Memory B cell (primary cell): ENCODE measurements around the gene PRDM5.

Experiments
- ATAC-seq: fragments of 150-1000 bp; cut with Tn5 transposase; 2 replicates; pipeline ENCODE4 v1.10.0; 2021; ENCODE audit warnings: low read depth, mild to moderate bottlenecking, moderate library complexity
- DNase-seq, 2 donors: peaks; one replicate each; pipeline ENCODE4 v3.0.0; 2022; ENCODE audit warnings: low spot score in 2 of 2
- H3K27ac Mint-ChIP-seq: one replicate; pipeline ENCODE4 v1.8.0; 2022; ENCODE audit warnings: mild to moderate bottlenecking, moderate library complexity, mixed read lengths
- H3K27me3 Mint-ChIP-seq: one replicate; pipeline ENCODE4 v1.8.0; 2022; ENCODE audit warnings: mixed read lengths
- H3K36me3 Mint-ChIP-seq: one replicate; pipeline ENCODE4 v1.8.0; 2022; ENCODE audit warnings: mild to moderate bottlenecking, mixed read lengths
- H3K4me1 Mint-ChIP-seq: one replicate; pipeline ENCODE4 v1.8.0; 2022; ENCODE audit warnings: mixed read lengths
- H3K4me3 Mint-ChIP-seq: one replicate; pipeline ENCODE4 v1.8.0; 2022; ENCODE audit warnings: mild to moderate bottlenecking, moderate library complexity, mixed read lengths
- H3K9me3 Mint-ChIP-seq: one replicate; pipeline ENCODE4 v1.8.0; 2022; ENCODE audit warnings: mixed read lengths

Gene PRDM5

GRCh38 chr4:120881846-120882245 is 40.7 kb downstream of the PRDM5 start:
- Mint-ChIP-seq H3K36me3 (no peaks in the 10 kb centered on the region), H3K4me3 (no peak overlapping the region), H3K9me3 (peaks cover 2% of the 10 kb centered on the region), H3K4me1 (no peaks in the 10 kb centered on the region), H3K27ac (no peak overlapping the region), H3K27me3 (no peaks in the 10 kb centered on the region)
- DNase-seq (no peak), ATAC-seq (no peak)

GRCh38 chr4:120881351-120881750 is 41.2 kb downstream of the PRDM5 start:
- DNase-seq (no peak), ATAC-seq (no peak)
- Mint-ChIP-seq H3K4me3 (no peak overlapping the region), H3K27ac (no peak overlapping the region), H3K4me1 (no peaks in the 10 kb centered on the region), H3K27me3 (no peaks in the 10 kb centered on the region), H3K36me3 (no peaks in the 10 kb centered on the region), H3K9me3 (peaks cover 2% of the 10 kb centered on the region)

DNA sequence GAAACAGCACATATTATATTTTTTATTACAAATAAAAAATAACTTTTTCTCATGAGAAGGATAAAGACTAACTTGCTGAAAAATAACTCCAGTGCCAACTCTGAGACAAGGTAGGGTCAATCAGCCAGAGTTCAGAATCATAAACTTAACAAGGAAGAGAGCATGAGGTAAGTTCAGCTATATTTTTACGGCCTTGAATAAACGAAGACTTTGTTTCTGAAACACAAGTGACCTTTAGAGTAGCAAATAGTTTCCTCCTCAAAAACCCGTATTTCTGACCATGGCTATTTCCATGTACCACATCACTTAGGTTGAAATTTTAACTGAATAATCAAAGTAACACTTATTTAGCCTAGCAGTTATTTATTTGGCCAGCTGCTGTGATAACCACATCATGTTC is 45.5 kb downstream of the PRDM5 start:
- DNase-seq (no peak), ATAC-seq (no peak)
- Mint-ChIP-seq H3K27ac (no peak overlapping the region), H3K4me3 (no peak overlapping the region), H3K36me3 (no peaks in the 10 kb centered on the region), H3K9me3 (peaks cover 2% of the 10 kb centered on the region), H3K4me1 (no peaks in the 10 kb centered on the region), H3K27me3 (no peaks in the 10 kb centered on the region)

DNA sequence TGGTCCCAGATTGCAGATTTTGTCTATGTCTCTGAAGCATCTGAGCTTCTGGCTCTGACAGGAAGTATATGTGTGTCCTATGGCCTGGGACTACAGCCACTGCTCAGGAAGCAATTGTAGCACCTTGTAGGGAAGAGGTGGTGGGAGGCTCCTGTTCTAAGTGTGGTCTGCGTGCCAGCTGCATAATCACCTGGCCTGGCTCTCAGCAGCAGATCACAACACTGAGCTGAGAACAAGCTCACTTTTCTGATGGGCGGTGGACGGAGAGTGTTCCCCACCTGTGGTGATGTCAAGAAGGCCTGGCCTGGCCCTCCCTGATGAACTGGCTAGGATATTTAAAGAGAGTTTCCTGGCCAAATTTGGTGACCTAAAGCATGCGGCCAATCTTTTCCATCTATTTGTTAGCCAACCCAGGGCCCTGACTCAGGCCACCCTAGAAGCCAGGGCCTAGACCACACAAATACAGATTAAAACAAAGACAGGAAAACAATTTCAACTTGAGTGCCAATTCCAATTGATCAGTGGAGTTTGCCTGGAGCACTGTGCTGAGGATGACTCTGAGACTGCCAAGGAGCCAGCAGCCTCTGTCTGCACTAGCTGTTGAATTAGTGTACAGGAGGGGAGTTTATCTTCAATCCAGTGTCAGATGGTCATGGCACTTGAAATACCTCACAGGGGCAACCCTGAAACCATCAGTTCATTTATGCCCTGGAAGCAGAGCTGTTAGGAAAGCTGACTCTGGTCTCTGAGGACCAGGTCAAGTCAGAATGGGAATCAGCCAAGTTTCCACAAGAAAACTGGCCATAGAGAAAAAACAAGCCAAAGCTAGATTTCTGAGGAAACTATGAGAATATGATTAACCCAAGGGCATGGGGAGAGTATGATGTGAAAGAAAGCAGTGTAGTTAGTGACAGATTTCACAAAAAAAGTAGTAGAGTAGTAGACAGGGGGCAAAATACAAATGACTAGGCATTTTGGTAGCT is 47.4 kb downstream of the PRDM5 start:
- no peaks in the 10 kb centered on the region for H3K4me1 Mint-ChIP-seq
- H3K36me3 Mint-ChIP-seq = no peaks in the 10 kb centered on the region
- H3K27me3 Mint-ChIP-seq = no peaks in the 10 kb centered on the region
- no peak overlapping the region for H3K4me3 Mint-ChIP-seq
- H3K27ac Mint-ChIP-seq = no peak overlapping the region
- ATAC-seq = no peak
- peaks cover 2% of the 10 kb centered on the region for H3K9me3 Mint-ChIP-seq
- DNase-seq = no peak

- Mint-ChIP-seq H3K27me3 (no peaks in the 10 kb centered on the region), H3K4me3 (no peak overlapping the region), H3K36me3 (no peaks in the 10 kb centered on the region), H3K27ac (no peak overlapping the region), H3K4me1 (no peaks in the 10 kb centered on the region), H3K9me3 (peaks cover 1% of the 10 kb centered on the region)
- ATAC-seq = no peak
- DNase-seq = no peak
Observed at GRCh38 chr4:120873554-120873953, 49.0 kb downstream of the PRDM5 start.

- H3K4me3 Mint-ChIP-seq = no peak overlapping the region
- no peak for DNase-seq
Observed at GRCh38 chr4:120871173-120871572, 51.4 kb downstream of the PRDM5 start.

DNA sequence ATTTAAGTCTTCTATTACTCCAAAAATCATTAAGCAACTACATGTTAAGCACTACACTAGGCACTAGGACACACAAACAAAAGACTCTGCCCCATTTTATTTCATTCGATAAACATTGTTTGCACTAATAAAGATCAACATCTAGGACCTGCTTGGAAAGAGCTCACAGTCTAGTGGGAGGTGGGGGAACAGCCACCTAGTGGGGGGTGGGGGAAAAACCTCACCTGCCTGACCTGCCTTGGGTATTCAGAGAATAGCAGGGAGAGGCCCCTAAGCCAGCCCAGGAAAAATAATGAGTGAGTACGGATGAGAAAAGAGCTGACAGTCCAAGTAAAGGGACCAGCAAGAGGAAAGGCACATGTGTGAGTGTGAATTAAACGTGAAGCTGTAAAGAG is 52.2 kb downstream of the PRDM5 start:
- Mint-ChIP-seq H3K36me3 (no peaks in the 10 kb centered on the region), H3K4me1 (no peaks in the 10 kb centered on the region), H3K4me3 (no peak overlapping the region), H3K27ac (no peak overlapping the region), H3K9me3 (no peaks in the 10 kb centered on the region), H3K27me3 (peaks cover 1% of the 10 kb centered on the region)
- DNase-seq = no peak
- ATAC-seq = no peak

More at GRCh38 chr4:120871173-120871572, 51.4 kb downstream of the PRDM5 start:
- no peaks in the 10 kb centered on the region for H3K9me3 Mint-ChIP-seq
- no peak for ATAC-seq
- H3K4me1 Mint-ChIP-seq = no peaks in the 10 kb centered on the region
- H3K27me3 Mint-ChIP-seq = peaks cover 1% of the 10 kb centered on the region
- H3K36me3 Mint-ChIP-seq = no peaks in the 10 kb centered on the region
- H3K27ac Mint-ChIP-seq = no peak overlapping the region

DNA sequence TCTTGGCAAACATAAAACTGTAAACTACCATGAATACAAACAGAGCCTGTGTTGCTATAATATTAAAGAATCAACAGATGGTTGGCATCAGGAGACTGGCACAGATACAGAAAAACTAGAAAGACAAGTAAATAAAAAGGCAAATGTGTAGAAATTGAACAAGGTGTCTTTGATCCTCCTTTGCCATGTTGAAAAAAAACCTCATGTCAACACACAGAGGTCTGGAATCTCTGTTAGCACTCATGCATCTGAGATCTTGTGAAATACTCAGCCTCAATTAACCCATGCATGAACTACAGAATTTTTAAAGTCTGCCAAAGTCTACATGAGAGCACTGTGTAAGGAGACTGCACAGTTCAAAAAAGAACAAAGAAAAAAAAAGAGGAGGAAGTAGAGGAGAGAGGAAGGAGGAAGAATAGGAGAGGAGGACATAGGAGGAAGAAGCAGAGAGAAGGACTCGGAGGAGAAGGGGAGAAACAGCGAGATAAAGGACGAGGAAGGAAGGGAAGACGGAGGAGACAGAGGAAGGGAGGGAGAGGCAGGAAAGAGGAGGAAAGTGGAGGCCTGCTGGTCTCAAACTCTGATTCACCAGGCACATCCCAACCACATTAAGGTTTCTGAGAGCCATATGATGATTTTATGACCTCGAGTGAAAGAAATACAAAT is 52.8 kb downstream of the PRDM5 start:
- Mint-ChIP-seq H3K4me1 (no peaks in the 10 kb centered on the region), H3K9me3 (no peaks in the 10 kb centered on the region), H3K27me3 (peaks cover 1% of the 10 kb centered on the region), H3K4me3 (no peak overlapping the region), H3K27ac (no peak overlapping the region), H3K36me3 (no peaks in the 10 kb centered on the region)
- DNase-seq = no peak
- no peak for ATAC-seq

- H3K36me3 Mint-ChIP-seq = no peaks in the 10 kb centered on the region
- H3K4me1 Mint-ChIP-seq = no peaks in the 10 kb centered on the region
- ATAC-seq = no peak
- DNase-seq = no peak
- no peak overlapping the region for H3K27ac Mint-ChIP-seq
- no peak overlapping the region for H3K4me3 Mint-ChIP-seq
- no peaks in the 10 kb centered on the region for H3K9me3 Mint-ChIP-seq
- peaks cover 1% of the 10 kb centered on the region for H3K27me3 Mint-ChIP-seq
Observed at GRCh38 chr4:120867506-120867905, 55.0 kb downstream of the PRDM5 start.

DNA sequence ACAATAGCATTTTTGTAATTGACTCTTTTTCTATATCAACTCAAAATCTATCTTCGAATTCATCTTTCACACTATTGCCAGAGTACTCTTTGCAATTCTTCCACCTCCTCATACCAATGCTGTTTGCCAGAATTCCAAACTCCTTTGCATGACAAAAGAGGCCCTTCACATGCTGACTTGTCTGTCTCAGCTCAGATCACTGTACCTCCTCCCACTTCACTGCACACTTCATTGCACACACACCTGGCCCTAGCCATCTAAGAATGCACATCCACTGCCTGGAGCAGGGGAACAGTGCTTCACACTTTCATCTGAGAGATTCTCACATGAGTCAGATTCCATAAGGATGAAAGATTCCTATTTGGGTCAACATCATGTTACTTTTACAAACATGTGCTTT is 56.5 kb downstream of the PRDM5 start:
- no peak overlapping the region for H3K4me3 Mint-ChIP-seq
- no peaks in the 10 kb centered on the region for H3K4me1 Mint-ChIP-seq
- DNase-seq = no peak
- ATAC-seq = no peak
- no peak overlapping the region for H3K27ac Mint-ChIP-seq
- H3K9me3 Mint-ChIP-seq = no peaks in the 10 kb centered on the region
- peaks cover 1% of the 10 kb centered on the region for H3K27me3 Mint-ChIP-seq
- no peaks in the 10 kb centered on the region for H3K36me3 Mint-ChIP-seq

- Mint-ChIP-seq H3K4me1 (no peaks in the 10 kb centered on the region), H3K9me3 (no peaks in the 10 kb centered on the region), H3K36me3 (no peaks in the 10 kb centered on the region), H3K4me3 (no peak overlapping the region), H3K27ac (no peak overlapping the region), H3K27me3 (peaks cover 1% of the 10 kb centered on the region)
- DNase-seq (no peak), ATAC-seq (no peak)
Observed at GRCh38 chr4:120864969-120865368, 57.6 kb downstream of the PRDM5 start.

DNA sequence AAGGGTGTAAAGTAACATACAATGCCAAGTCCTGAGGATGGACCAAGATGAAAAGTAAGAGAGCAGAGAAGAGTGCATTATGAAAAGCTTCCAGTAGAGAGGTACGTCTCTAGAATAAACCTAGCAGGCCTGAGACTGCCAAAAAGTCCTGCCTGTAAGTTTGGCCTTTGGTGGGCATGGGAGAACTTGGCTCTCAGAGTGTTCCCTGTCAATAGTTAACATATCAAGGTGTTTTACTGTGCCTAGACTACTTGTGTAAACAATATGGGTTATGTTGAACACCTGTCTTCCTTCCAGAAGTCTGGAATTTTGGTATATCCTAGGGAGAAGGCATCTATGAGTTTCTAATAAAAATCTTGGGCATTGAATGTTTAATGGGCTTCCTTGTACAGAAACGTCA is 60.1 kb downstream of the PRDM5 start:
- Mint-ChIP-seq H3K4me3 (no peak overlapping the region), H3K36me3 (no peaks in the 10 kb centered on the region), H3K4me1 (no peaks in the 10 kb centered on the region), H3K27me3 (peaks cover 1% of the 10 kb centered on the region), H3K27ac (no peak overlapping the region), H3K9me3 (no peaks in the 10 kb centered on the region)
- ATAC-seq (no peak), DNase-seq (no peak)

- ATAC-seq = no peak
- Mint-ChIP-seq H3K9me3 (no peaks in the 10 kb centered on the region), H3K4me1 (no peaks in the 10 kb centered on the region), H3K4me3 (no peak overlapping the region), H3K36me3 (no peaks in the 10 kb centered on the region), H3K27me3 (peaks cover 1% of the 10 kb centered on the region), H3K27ac (no peak overlapping the region)
- no peak for DNase-seq
Observed at GRCh38 chr4:120861852-120862251, 60.7 kb downstream of the PRDM5 start.

GRCh38 chr4:120858776-120859175 is 63.8 kb downstream of the PRDM5 start:
- ATAC-seq (no peak), DNase-seq (no peak)
- no peaks in the 10 kb centered on the region for H3K4me1 Mint-ChIP-seq
- H3K36me3 Mint-ChIP-seq = no peaks in the 10 kb centered on the region
- H3K27ac Mint-ChIP-seq = no peak overlapping the region
- H3K27me3 Mint-ChIP-seq = no peaks in the 10 kb centered on the region
- H3K4me3 Mint-ChIP-seq = no peak overlapping the region
- no peaks in the 10 kb centered on the region for H3K9me3 Mint-ChIP-seq
